ENCODE measurements around the gene GBP3.
"Not testable (repeated sequence)": the region's sequence is repeated elsewhere in the genome, so short reads cannot be mapped to it uniquely, and the experiment has no call there.

GBP3 gene

DNA sequence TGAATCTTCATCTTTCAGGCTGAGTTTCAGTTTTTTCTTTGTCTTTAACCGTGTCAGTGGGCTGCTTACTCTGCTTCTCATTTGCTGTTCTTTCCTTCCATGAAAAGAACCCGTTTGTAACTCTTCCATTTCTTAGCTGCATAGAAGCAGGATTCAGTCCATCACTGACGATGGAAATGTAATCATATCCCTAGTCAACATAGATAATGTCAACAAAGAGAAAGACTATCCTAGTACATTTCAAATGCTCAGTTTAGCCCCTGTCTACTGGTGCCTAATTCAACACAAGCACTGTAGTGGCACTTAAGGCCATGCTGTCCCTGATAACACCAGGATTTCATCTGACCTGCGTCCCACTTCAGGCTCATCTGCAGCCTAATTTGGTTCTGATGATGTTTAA lies 42.0 kb upstream of the GBP3 start:
- Histone ChIP-seq H3K27me3 (replicated peaks; ENCODE audit: control insufficient read depth, insufficient read depth, low read length) (no peaks in the 10 kb centered on the region), H3K36me3 (ENCODE audit: control insufficient read depth, insufficient read depth, low read length) (no peaks in the 10 kb centered on the region), H3K4me3 (replicated peaks; ENCODE audit: low read depth, low read length) (peak overlapping the region; percentile 58)
- TF ChIP-seq, protein P1, sequence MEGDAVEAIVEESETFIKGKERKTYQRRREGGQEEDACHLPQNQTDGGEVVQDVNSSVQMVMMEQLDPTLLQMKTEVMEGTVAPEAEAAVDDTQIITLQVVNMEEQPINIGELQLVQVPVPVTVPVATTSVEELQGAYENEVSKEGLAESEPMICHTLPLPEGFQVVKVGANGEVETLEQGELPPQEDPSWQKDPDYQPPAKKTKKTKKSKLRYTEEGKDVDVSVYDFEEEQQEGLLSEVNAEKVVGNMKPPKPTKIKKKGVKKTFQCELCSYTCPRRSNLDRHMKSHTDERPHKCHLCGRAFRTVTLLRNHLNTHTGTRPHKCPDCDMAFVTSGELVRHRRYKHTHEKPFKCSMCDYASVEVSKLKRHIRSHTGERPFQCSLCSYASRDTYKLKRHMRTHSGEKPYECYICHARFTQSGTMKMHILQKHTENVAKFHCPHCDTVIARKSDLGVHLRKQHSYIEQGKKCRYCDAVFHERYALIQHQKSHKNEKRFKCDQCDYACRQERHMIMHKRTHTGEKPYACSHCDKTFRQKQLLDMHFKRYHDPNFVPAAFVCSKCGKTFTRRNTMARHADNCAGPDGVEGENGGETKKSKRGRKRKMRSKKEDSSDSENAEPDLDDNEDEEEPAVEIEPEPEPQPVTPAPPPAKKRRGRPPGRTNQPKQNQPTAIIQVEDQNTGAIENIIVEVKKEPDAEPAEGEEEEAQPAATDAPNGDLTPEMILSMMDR (IDR thresholded peaks at IDR 0.05; ENCODE audit: insufficient read depth, low read length, poor library complexity, severe bottlenecking): no peak
- no peak for DNase-seq (ENCODE audit: extremely low read depth, insufficient read length)

DNA sequence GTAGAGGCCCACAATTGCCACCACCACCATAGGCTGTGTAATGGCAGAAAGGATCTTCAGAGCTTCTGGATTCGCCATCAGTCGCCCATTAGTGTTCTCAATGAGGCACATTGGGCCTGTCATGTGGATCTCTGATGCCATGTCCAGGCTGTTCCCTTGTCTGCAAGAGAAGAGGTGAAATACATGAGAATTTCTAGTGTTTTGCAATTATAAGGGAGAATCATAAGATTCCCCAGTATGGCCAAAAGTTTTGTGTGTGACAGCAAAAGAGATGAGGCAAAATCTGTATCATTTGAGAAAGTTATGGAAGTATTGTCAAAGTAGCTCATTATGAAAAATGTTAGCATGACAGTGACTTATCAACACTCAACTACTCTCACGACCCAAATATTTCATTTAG lies 40.4 kb upstream of the GBP3 start:
- no peak for DNase-seq (ENCODE audit: extremely low read depth, insufficient read length)
- H3K4me3 ChIP-seq (replicated peaks; ENCODE audit: low read depth, low read length): no peak overlapping the region
- H3K36me3 ChIP-seq (ENCODE audit: control insufficient read depth, insufficient read depth, low read length): no peaks in the 10 kb centered on the region
- H3K27me3 ChIP-seq (replicated peaks; ENCODE audit: control insufficient read depth, insufficient read depth, low read length): no peaks in the 10 kb centered on the region
- TF ChIP-seq, protein P1 (IDR thresholded peaks at IDR 0.05; ENCODE audit: insufficient read depth, low read length, poor library complexity, severe bottlenecking): no peak

DNA sequence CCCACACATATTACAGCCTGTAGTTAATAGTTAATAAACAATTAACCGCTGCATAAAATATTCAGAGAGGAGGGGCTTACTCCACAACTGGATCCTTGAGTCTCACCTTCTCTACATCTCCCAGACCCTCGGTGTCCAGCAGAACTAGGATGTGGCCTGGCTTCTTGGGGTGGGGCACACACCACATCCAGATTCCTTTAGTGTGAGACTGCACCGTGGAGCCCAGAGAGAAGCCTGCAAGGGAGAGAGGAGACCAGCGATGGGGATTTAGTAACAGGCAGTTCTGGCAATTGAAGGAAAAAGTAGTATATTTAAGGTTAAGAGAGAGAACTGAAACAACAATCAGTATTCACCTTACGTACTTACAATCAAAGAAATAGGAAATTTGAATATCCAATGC lies 37.4 kb upstream of the GBP3 start:
- Histone ChIP-seq H3K27me3 (replicated peaks; ENCODE audit: control insufficient read depth, insufficient read depth, low read length) (no peaks in the 10 kb centered on the region), H3K36me3 (ENCODE audit: control insufficient read depth, insufficient read depth, low read length) (no peaks in the 10 kb centered on the region; the same call in 1 of the 2 replicates), H3K4me3 (replicated peaks; ENCODE audit: low read depth, low read length) (no peak overlapping the region)
- TF ChIP-seq, protein P1 (IDR thresholded peaks at IDR 0.05; ENCODE audit: insufficient read depth, low read length, poor library complexity, severe bottlenecking): no peak
- DNase-seq (ENCODE audit: extremely low read depth, insufficient read length): no peak

DNA sequence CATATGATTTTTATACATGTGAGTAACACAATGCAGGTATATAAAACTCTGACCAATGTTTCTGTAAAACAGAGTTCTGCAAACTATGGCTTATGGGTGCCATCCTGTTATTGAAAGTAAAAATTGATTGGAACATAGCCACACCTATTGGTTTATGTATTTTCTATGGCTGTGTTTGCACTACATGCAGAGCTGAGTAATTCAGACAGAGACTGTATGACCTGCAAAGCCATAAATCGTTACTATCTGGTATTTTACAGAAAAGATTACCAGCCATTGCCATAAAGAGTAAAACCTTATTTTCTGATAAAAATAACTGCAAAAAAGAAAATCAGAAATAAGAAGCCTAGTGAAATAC lies 29.3 kb upstream of the GBP3 start:
- TF ChIP-seq, protein P1 (IDR thresholded peaks at IDR 0.05; ENCODE audit: insufficient read depth, low read length, poor library complexity, severe bottlenecking): no peak
- no peaks in the 10 kb centered on the region for H3K27me3 ChIP-seq (replicated peaks; ENCODE audit: control insufficient read depth, insufficient read depth, low read length)
- H3K36me3 ChIP-seq (ENCODE audit: control insufficient read depth, insufficient read depth, low read length): peaks cover 7% of the 10 kb centered on the region

DNA sequence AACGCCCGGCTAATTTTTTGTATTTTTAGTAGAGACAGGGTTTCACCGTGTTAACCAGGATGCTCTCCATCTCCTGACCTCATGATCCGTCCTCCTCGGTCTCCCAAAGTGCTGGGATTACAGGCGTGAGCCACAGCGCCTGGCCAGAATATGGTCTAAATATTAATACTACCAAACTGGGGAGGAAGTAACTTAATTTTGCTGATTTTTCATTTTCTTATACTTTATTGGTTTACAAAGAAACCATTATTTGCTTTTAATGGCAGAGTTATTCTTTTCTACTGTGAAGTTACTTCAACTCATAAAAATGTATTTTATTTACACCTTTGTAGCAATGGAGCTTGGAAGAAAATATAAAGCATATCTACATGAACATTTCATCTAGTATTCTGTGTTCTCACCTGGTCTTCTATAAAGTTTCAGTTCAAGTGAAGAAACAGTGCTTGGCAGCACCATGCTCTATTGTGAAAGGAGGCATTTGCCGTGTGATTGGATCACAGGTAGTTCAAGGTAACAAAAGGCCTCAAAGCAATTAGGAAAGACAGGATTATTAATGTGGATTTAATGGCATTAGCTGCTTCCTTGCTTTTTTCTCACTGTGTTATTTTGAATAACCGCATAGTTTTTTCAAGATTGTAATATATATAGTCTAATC lies 28.8 kb upstream of the GBP3 start:
- H3K4me3 ChIP-seq (replicated peaks; ENCODE audit: low read depth, low read length): no peak overlapping the region
- no peaks in the 10 kb centered on the region for H3K27me3 ChIP-seq (replicated peaks; ENCODE audit: control insufficient read depth, insufficient read depth, low read length)
- no peak for DNase-seq (ENCODE audit: extremely low read depth, insufficient read length)
- TF ChIP-seq, protein P1 (IDR thresholded peaks at IDR 0.05; ENCODE audit: insufficient read depth, low read length, poor library complexity, severe bottlenecking): no peak
- H3K36me3 ChIP-seq (ENCODE audit: control insufficient read depth, insufficient read depth, low read length): peaks cover 7% of the 10 kb centered on the region

More for the DNA sequence above, 29.3 kb upstream of the GBP3 start:
- no peak overlapping the region for H3K4me3 ChIP-seq (replicated peaks; ENCODE audit: low read depth, low read length)
- no peak for DNase-seq (ENCODE audit: extremely low read depth, insufficient read length)

DNA sequence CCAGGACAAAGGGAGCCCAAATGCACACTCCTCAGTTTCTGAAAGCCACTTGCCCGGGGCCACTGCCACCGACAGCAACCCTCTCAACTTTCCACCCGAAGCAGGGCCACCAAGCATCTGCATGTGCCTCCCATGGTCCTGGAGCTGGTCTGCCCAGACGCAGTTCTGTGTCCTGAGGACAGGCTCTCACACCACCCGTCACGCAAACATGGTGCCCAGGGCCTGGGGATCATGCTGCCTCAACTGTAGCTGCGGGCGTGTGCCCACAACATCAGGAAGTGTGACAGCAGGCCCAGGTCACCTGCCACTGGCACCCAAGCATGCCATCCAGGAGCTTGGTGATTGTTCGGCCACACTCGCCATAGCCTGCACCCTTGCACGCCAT lies 28.0 kb upstream of the GBP3 start:
- Histone ChIP-seq H3K4me3 (replicated peaks; ENCODE audit: low read depth, low read length) (no peak overlapping the region), H3K36me3 (ENCODE audit: control insufficient read depth, insufficient read depth, low read length) (peaks cover 7% of the 10 kb centered on the region), H3K27me3 (replicated peaks; ENCODE audit: control insufficient read depth, insufficient read depth, low read length) (no peaks in the 10 kb centered on the region)
- DNase-seq (ENCODE audit: extremely low read depth, insufficient read length): no peak
- TF ChIP-seq, protein P1 (IDR thresholded peaks at IDR 0.05; ENCODE audit: insufficient read depth, low read length, poor library complexity, severe bottlenecking): no peak

DNA sequence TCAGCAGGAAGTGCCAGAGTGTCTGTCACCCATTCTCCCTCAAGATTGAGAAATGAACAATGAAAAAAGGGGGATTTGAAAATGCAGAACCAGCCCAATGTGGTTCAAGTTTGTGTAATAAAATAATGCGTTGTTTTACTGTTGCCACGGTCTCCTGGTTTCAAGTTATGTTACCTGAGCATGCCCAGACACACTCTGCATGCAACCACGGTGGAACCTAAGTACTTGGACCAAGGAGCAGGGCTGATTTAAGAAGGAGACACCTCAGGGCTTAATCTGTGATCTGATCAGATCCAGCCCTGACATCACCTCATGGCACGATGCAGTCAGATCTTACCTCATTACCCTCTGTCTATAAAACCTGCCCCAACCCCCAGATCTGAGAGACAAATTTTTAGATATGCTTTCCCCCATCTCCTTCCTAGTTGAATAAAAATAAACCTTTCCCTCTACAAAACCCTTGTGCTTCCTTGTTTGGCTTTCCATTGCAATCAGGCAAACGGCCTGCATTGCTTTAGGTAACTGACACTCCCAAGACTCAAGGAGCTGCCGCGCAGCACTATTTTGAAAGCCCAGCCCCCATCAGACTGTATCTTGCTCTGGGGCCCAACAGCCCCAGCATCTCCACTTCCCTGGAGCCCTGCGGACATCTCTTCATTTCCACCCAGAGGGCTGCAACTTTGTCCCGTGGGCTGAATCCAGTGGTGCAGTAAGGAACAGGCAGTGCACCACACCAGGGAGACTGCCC lies 27.4 kb upstream of the GBP3 start:
- not testable (repeated sequence) for H3K4me3 ChIP-seq (replicated peaks; ENCODE audit: low read depth, low read length); H3K36me3 ChIP-seq (ENCODE audit: control insufficient read depth, insufficient read depth, low read length); H3K27me3 ChIP-seq (replicated peaks; ENCODE audit: control insufficient read depth, insufficient read depth, low read length); DNase-seq (ENCODE audit: extremely low read depth, insufficient read length)

DNA sequence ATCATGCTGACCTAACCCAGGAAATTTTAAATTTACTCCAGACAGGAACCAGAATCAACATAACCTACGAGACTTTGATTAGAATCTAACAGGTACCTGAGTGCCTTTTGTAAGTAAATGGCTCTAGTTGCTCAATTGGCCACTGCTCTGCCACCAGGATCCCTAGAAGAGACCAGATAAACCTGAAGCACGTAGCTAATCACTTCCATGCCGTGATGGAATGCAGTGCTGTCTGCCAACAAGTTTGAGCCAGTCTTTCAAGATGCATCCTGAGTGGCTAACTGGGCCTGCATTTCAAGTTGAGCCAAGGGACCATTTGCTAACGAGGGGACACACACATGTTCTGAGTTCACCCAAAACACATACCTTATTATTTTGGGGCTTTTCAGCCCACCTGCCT lies 26.5 kb upstream of the GBP3 start:
- not testable (repeated sequence) for H3K4me3 ChIP-seq (replicated peaks; ENCODE audit: low read depth, low read length); H3K36me3 ChIP-seq (ENCODE audit: control insufficient read depth, insufficient read depth, low read length); H3K27me3 ChIP-seq (replicated peaks; ENCODE audit: control insufficient read depth, insufficient read depth, low read length); DNase-seq (ENCODE audit: extremely low read depth, insufficient read length)

All from GM06990 (cell line).